Measurements from ENCODE around the gene KCNT1. TPM values are rescaled to one million over a fixed set of nuclear protein-coding genes. Genes with fewer than 3 reads are reported as not detected.

KCNT1 gene
- total RNA-seq, 4 donors from 2014 or later: 0.06 to 0.17 TPM; not detected in 2

DNA sequence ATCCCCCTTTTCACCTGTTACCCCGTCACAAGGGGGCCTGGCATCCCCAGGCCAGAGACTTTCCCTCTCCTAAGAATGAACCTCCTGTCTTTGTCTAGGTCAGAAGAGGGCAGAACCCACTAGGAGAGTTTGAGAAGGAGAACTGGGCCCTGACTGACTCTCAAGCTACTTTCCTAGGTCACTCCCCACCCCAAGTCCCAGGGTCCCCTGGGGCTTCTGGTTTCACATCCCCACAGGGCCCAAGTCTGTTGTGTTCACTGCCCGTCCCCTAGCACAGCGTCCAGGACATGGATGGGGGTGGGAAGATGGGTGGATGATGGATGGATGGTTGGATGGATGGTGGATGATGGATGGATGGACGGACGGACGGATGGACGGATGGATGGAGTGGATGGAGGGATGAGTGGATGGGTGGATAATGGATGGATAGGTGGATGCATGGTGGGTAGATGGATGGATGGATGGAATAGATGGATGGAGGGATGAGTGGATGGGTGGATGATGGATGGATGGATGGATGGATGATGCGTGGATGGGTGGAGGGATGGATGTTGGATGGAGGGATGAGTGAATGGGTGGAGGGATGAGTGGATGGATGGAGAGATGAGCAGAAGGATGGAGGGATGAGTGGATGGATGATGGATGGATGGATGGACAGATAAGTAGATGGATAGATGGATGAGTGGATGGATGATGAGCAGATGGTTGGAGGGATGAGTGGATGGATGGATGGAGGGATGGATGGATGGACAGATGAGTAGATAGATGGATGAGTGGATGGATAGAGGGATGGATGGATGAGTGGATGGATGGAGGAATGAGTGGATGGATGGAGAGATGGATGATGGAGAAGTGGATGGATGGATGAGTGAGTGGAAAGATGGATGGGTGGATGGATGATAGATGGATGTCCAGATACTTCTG lies 50.6 kb downstream of the KCNT1 start:
- Histone ChIP-seq H3K27me3 (peaks cover 0 to 50% (median 0%) of the 10 kb centered on the region in 4 donors), H3K36me3 (no peaks in the 10 kb centered on the region), H3K4me1 (no peaks in the 10 kb centered on the region), H3K4me3 (no peak overlapping the region), H3K27ac (replicated peaks in 1 of 4) (no peak overlapping the region), H3K9me3 (peaks cover 0 to 4% (median 0%) of the 10 kb centered on the region in 4 donors)
- TF ChIP-seq, protein P1, sequence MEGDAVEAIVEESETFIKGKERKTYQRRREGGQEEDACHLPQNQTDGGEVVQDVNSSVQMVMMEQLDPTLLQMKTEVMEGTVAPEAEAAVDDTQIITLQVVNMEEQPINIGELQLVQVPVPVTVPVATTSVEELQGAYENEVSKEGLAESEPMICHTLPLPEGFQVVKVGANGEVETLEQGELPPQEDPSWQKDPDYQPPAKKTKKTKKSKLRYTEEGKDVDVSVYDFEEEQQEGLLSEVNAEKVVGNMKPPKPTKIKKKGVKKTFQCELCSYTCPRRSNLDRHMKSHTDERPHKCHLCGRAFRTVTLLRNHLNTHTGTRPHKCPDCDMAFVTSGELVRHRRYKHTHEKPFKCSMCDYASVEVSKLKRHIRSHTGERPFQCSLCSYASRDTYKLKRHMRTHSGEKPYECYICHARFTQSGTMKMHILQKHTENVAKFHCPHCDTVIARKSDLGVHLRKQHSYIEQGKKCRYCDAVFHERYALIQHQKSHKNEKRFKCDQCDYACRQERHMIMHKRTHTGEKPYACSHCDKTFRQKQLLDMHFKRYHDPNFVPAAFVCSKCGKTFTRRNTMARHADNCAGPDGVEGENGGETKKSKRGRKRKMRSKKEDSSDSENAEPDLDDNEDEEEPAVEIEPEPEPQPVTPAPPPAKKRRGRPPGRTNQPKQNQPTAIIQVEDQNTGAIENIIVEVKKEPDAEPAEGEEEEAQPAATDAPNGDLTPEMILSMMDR (IDR thresholded peaks at IDR 0.05): no peak
- no peak for TF ChIP-seq POLR2AphosphoS5 (IDR thresholded peaks at IDR 0.05)
- TF ChIP-seq EP300 (IDR thresholded peaks at IDR 0.05): no peak
- no peak for TF ChIP-seq POLR2A (IDR thresholded peaks at IDR 0.05; ENCODE audit: low read depth)
- no peak for DNase-seq (ENCODE audit: extremely low spot score)
- intact Hi-C loops (cut with DNase I): no loop called here
- WGBS: 93% methylated on average over 8 of the region's 8 CpGs

DNA sequence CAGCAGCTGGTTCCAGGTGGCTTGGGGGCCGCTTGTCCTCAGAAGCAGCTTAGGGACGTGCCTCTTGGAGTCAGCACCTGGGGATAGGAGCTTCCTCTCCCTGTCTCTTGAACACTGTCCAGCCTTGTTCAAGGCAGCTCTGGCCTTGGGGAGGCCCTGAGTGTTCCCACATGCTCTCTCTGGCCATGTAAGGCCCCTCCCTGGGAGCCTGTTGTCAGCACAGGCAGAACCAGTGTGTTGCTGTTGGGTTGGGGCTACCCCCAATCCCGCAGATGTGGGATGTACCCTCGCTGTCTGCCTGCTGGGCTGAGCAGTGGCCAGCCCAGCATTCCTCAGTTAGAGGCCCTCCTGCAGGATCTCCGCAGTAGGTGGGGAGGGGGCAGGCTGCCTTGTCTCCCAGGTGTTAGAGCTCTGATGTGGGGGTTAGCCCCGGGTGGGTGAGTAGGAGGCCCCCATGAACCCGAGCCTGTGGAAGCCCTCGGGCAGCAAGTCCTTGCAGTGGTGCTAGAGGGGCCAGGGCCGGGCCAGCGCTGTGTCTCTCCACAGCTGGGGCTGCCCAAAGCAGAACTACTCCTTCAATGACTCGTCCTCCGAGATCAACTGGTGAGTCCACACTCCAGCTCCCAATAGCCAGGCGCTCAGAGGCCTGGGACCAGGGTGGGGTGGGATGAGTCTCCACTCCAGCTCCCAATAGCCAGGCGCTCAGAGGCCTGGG lies 51.6 kb downstream of the KCNT1 start:
- intact Hi-C loops (cut with DNase I): no loop called here
- DNase-seq (ENCODE audit: extremely low spot score): no peak
- WGBS: 69% methylated on average over 8 of the region's 14 CpGs
- H3K27ac ChIP-seq (replicated peaks in 1 of 4): no peak overlapping the region
- no peaks in the 10 kb centered on the region for H3K4me1 ChIP-seq
- no peak overlapping the region for H3K4me3 ChIP-seq
- TF ChIP-seq POLR2AphosphoS5 (IDR thresholded peaks at IDR 0.05) (no peak), POLR2A (IDR thresholded peaks at IDR 0.05; ENCODE audit: low read depth) (no peak)
- H3K9me3 ChIP-seq: peaks cover 0 to 4% (median 0%) of the 10 kb centered on the region in 4 donors
- H3K27me3 ChIP-seq: peaks cover 0 to 40% (median 0%) of the 10 kb centered on the region in 4 donors
- no peaks in the 10 kb centered on the region for H3K36me3 ChIP-seq

DNA sequence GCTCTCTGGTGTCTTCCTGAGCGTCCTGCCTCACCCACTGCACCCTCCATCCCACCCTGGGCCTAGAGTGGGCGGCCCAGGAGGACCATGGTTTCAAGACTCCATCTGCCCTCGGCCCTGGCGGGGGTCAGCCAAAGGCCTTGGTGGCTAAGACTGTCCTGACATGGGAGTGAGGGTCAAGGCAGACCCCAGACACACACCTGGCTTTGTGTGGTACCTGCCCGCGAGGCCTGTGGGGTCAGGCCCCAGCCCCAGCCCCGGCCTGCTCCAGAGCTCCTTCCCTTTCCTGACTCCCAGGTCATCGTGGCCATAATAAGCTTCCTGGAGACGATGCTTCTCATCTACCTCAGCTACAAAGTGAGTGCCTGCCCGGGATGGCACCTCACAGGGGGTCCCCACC lies 54.6 kb downstream of the KCNT1 start:
- H3K36me3 ChIP-seq: no peaks in the 10 kb centered on the region
- H3K27ac ChIP-seq (replicated peaks in 1 of 4): no peak overlapping the region
- DNase-seq (ENCODE audit: extremely low spot score): no peak
- 89% methylated on average over 9 of the region's 10 CpGs for WGBS
- H3K9me3 ChIP-seq: peaks cover 0 to 4% (median 0%) of the 10 kb centered on the region in 4 donors
- intact Hi-C loops (cut with DNase I): no loop called here
- TF ChIP-seq POLR2AphosphoS5 (IDR thresholded peaks at IDR 0.05) (no peak), POLR2A (IDR thresholded peaks at IDR 0.05; ENCODE audit: low read depth) (no peak)
- TF ChIP-seq, protein P1 (IDR thresholded peaks at IDR 0.05): no peak
- no peak overlapping the region for H3K4me3 ChIP-seq
- no peaks in the 10 kb centered on the region for H3K4me1 ChIP-seq
- H3K27me3 ChIP-seq: peaks cover 0 to 27% (median 0%) of the 10 kb centered on the region in 4 donors

DNA sequence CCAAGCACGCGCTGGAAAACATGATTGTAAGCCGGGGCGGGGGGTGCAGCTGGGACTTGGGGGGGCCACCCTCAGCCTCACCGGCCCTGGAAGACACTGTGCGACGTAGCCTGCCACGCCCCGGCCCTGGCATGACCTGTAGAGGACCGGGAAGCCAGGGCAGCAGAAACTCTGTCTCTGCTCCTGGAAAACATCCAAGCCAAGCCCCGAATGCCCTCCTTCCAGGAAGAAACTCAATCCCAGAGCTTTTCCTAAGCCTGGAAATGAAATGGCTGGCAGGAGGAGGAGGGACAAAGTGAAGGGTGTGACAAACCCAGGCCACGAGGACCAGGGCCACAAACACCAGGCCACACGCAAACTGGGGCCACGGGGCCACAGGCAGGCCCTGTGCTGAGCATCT lies 55.4 kb downstream of the KCNT1 start:
- intact Hi-C loops (cut with DNase I): no loop called here
- no peak for DNase-seq (ENCODE audit: extremely low spot score)
- WGBS: 62% methylated on average over 5 of the region's 14 CpGs
- H3K4me3 ChIP-seq: no peak overlapping the region
- no peaks in the 10 kb centered on the region for H3K36me3 ChIP-seq
- H3K9me3 ChIP-seq: peaks cover 0 to 4% (median 0%) of the 10 kb centered on the region in 4 donors
- H3K27ac ChIP-seq (replicated peaks in 1 of 4): no peak overlapping the region
- no peaks in the 10 kb centered on the region for H3K4me1 ChIP-seq
- peaks cover 0 to 31% (median 0%) of the 10 kb centered on the region in 4 donors for H3K27me3 ChIP-seq
- no peak for TF ChIP-seq POLR2AphosphoS5 (IDR thresholded peaks at IDR 0.05)
- TF ChIP-seq, protein P1 (IDR thresholded peaks at IDR 0.05): no peak
- no peak for TF ChIP-seq POLR2A (IDR thresholded peaks at IDR 0.05; ENCODE audit: low read depth)
- TF ChIP-seq EP300 (IDR thresholded peaks at IDR 0.05): no peak

DNA sequence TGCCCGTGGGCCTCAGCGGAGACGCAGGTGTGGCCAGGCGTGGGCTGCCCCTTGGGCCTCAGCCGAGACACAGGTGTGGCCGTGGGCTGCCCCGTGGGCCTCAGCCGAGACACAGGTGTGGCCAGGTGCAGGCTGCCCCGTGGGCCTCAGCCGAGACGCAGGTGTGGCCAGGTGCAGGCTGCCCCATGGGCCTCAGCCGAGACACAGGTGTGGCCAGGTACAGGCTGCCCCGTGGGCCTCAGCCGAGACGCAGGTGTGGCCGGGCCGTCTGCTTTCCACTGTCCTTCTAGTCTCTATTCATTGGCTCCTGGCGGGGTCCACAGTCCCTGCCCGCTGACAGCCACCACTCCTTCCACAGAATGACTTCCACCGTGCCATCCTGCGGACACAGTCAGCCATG lies 56.1 kb downstream of the KCNT1 start:
- intact Hi-C loops (cut with DNase I): no loop called here
- no peak for TF ChIP-seq POLR2A (IDR thresholded peaks at IDR 0.05; ENCODE audit: low read depth)
- TF ChIP-seq, protein P1 (IDR thresholded peaks at IDR 0.05): no peak
- no peak for TF ChIP-seq POLR2AphosphoS5 (IDR thresholded peaks at IDR 0.05)
- TF ChIP-seq EP300 (IDR thresholded peaks at IDR 0.05): no peak
- H3K27me3 ChIP-seq: peaks cover 0 to 31% (median 0%) of the 10 kb centered on the region in 4 donors
- no peak for DNase-seq (ENCODE audit: extremely low spot score)
- no peak overlapping the region for H3K4me3 ChIP-seq
- H3K27ac ChIP-seq (replicated peaks in 1 of 4): no peak overlapping the region
- no peaks in the 10 kb centered on the region for H3K4me1 ChIP-seq
- 93% methylated on average over 21 of the region's 21 CpGs for WGBS
- peaks cover 0 to 4% (median 0%) of the 10 kb centered on the region in 4 donors for H3K9me3 ChIP-seq
- no peaks in the 10 kb centered on the region for H3K36me3 ChIP-seq
